Measurements from ENCODE around the gene SH3TC1.

- TF ChIP-seq EZH2 (IDR thresholded peaks at IDR 0.05; ENCODE audit: insufficient read depth, low read length) (no peak), CTCF (IDR thresholded peaks at IDR 0.05; ENCODE audit: insufficient read depth, low read depth, low read length) (no peak)
Measured at GRCh38 chr4:8271821-8272220, 72.7 kb downstream of the SH3TC1 start.
